Left lung (tissue), 10 donors: ENCODE data around the gene DNAJC4. TPM values are rescaled to one million over a fixed set of nuclear protein-coding genes. Genes with fewer than 3 reads are reported as not detected.

Source experiments
- ATAC-seq: fragments of 200-7000 bp; cut with Tn5 transposase; one replicate; pipeline ENCODE4 v1.9.1; 2020; ENCODE audit warnings: moderate library complexity
- DNase-seq, 4 donors: peaks; one replicate each; pipeline ENCODE4 v3.0.0-alpha.2; 2013 to 2020
- H3K27ac ChIP-seq, 2 donors: fragments of 200-600 bp; sonication (generic) in 1 of 2; one replicate each; pipeline versions ENCODE4 v1.5.0 to v1.8.0; 2020 to 2021
- H3K27me3 ChIP-seq, 2 donors: fragments of 200-600 bp; sonication (generic) in 1 of 2; one replicate each; pipeline versions ENCODE4 v1.5.0 to v1.8.0; 2020 to 2021
- H3K36me3 ChIP-seq, 2 donors: fragments of 200-600 bp; sonication (generic) in 1 of 2; one replicate each; pipeline versions ENCODE4 v1.5.0 to v1.8.0; 2020 to 2021
- H3K4me1 ChIP-seq, 2 donors: fragments of 200-600 bp; one replicate each; pipeline ENCODE4 v1.8.0; 2021
- H3K4me3 ChIP-seq, 2 donors: fragments of 200-600 bp; sonication (generic) in 1 of 2; one replicate each; pipeline versions ENCODE4 v1.5.0 to v1.8.0; 2020 to 2021; ENCODE audit warnings: mild to moderate bottlenecking in 1 of 2
- H3K9me3 ChIP-seq, 2 donors: fragments of 200-600 bp; sonication (generic) in 1 of 2; one replicate each; pipeline versions ENCODE4 v1.5.0 to v1.8.0; 2020 to 2021
- CTCF ChIP-seq, 2 donors: fragments of 200-600 bp; sonication (generic) in 1 of 2; IDR thresholded peaks; one replicate each; pipeline versions ENCODE4 v1.5.0 to v1.8.0; 2021; ENCODE audit warnings: antibody characterized with exemption in 2 of 2
- intact Hi-C, 2 donors: fragments of 100-400 bp; cut with DNase I; formaldehyde crosslinking; loops; one replicate each; pipeline versions ENCODE4 v1.11.2 to v1.14.2; 2022
- polyA plus RNA-seq, 6 donors: library from polyadenylated mRNA; unstranded; fragments of 120-200 nt; gene quantifications; one replicate each; pipeline ENCODE4 v1.2.1, GENCODE V29; 2013; ENCODE audit not compliant: insufficient read length in 6 of 6
- total RNA-seq, 2 donors: library from RNA; stranded (reverse); fragmentation: NEBNext Ultra II Directional; extraction: Animal tissue kit (Norgen Biotek cat#: 25700); gene quantifications; one replicate each; pipeline ENCODE4 v1.2.1, GENCODE V29; 2021
- donor health status: DM: no; HTN: yes; CAD: no.
- donor health status: DM: no; HTN: no; CAD: no.

DNAJC4 gene
- total and polyA plus RNA-seq, 8 donors = 26.0 to 83.9 (median 68.7) TPM

- intact Hi-C loops = no loop called here
- Histone ChIP-seq H3K36me3 (peaks cover 0 to 9% of the 10 kb centered on the region in 2 donors), H3K4me1 (peaks cover 14 to 64% of the 10 kb centered on the region in 2 donors), H3K4me3 (no peak overlapping the region), H3K27ac (no peak overlapping the region), H3K27me3 (no peaks in the 10 kb centered on the region), H3K9me3 (no peaks in the 10 kb centered on the region)
- ATAC-seq (no peak), DNase-seq (no peak)
- no peak for TF ChIP-seq CTCF (IDR thresholded peaks at IDR 0.05)
Observed at GRCh38 chr11:64248578-64248977, 18.2 kb downstream of the DNAJC4 start.

GRCh38 chr11:64249038-64249437 is 18.7 kb downstream of the DNAJC4 start:
- Histone ChIP-seq H3K27ac (no peak overlapping the region), H3K4me1 (peaks cover 14 to 64% of the 10 kb centered on the region in 2 donors), H3K4me3 (no peak overlapping the region), H3K9me3 (no peaks in the 10 kb centered on the region), H3K27me3 (no peaks in the 10 kb centered on the region), H3K36me3 (peaks cover 0 to 4% of the 10 kb centered on the region in 2 donors)
- intact Hi-C loops = no loop called here
- no peak for TF ChIP-seq CTCF (IDR thresholded peaks at IDR 0.05)
- ATAC-seq (no peak), DNase-seq (no peak)

- Histone ChIP-seq H3K4me1 (peaks cover 14 to 63% of the 10 kb centered on the region in 2 donors), H3K27ac (no peak overlapping the region), H3K9me3 (no peaks in the 10 kb centered on the region), H3K4me3 (no peak overlapping the region), H3K27me3 (no peaks in the 10 kb centered on the region), H3K36me3 (peaks cover 0 to 6% of the 10 kb centered on the region in 2 donors)
- no peak for DNase-seq
- TF ChIP-seq CTCF (IDR thresholded peaks at IDR 0.05) = no peak
- no peak for ATAC-seq
- intact Hi-C loops = no loop called here
Observed at GRCh38 chr11:64249563-64250414, 19.4 kb downstream of the DNAJC4 start.

- no peak overlapping the region for H3K27ac ChIP-seq
- no peaks in the 10 kb centered on the region for H3K9me3 ChIP-seq
Observed at GRCh38 chr11:64250415-64251015, 20.2 kb downstream of the DNAJC4 start.

More at GRCh38 chr11:64250415-64251015, 20.2 kb downstream of the DNAJC4 start:
- TF ChIP-seq CTCF (IDR thresholded peaks at IDR 0.05) = no peak
- Histone ChIP-seq H3K4me1 (peaks cover 9 to 55% of the 10 kb centered on the region in 2 donors), H3K36me3 (peaks cover 0 to 14% of the 10 kb centered on the region in 2 donors), H3K4me3 (peak overlapping the region; percentile 27 to 87), H3K27me3 (no peaks in the 10 kb centered on the region)
- intact Hi-C loops = no loop called here
- ATAC-seq (no peak), DNase-seq (peak in 1 of 4 donors; percentile 65)
